Kidney glomerular epithelial cell (primary cell): ENCODE results near the gene STK4.

Source experiments
- DNase-seq: peaks from one replicate; lab custom pipeline; 2025; lab: John Stamatoyannopoulos, UW

The STK4 gene

GRCh38 chr20:44966030-44966961, at the start of gene STK4:
Gene STK4, plus strand, starts transcription at chr20:44966512. Its CDS starts 57 bp downstream, at chr20:44966569.
- peak; percentile 77 for DNase-seq

- DNase-seq = no peak
These were observed 49.7 kb upstream of the STK4 start for GRCh38 chr20:44916586-44916985.

GRCh38 chr20:44917399-44917798, 48.9 kb upstream of the STK4 start:
- DNase-seq = no peak

- no peak for DNase-seq
These were observed 48.0 kb upstream of the STK4 start for GRCh38 chr20:44918342-44918741.

DNA sequence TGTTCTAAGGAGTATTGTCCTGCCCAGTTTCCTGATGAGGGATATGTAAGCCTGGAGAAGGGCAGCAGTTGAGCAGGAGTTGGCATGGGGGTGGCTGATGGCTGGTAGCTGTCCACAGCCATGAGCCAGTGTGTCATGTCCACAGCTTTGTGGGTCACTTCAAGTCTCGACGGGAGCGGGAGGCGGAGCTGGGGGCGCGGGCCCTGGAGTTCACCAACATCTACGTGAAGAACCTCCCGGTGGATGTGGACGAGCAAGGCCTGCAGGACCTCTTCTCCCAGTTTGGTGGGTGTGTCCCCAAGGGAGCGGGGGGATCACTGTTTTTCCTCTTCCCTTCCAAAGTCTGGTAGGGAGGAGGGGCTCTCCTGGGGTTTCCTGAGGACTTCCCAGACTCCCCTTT, 47.6 kb upstream of the STK4 start:
- DNase-seq = no peak

GRCh38 chr20:44921447-44921846, 44.9 kb upstream of the STK4 start:
- no peak for DNase-seq

DNA sequence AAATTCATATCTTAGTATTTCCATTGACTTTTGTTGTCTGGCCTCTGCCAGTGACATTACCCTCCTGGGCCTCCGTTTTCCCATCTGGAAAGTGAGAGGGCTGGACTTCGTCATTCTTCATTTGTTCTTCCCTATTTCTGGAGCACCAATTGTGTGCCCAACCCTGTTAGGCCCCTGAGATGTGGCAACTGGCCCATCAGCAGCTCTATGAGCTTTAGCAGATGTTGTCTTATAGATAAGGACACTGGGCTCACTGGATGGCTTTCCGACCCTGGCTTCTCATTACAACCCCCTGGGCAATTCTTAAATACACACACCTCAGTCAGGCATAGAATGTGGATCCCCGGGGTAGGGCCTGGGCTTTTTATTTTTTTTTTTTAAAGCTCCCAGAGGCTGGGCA, 41.8 kb upstream of the STK4 start:
- DNase-seq = no peak

- DNase-seq = no peak
These were observed 37.7 kb upstream of the STK4 start for GRCh38 chr20:44928595-44928994.

GRCh38 chr20:44930517-44931168, 35.7 kb upstream of the STK4 start:
- no peak for DNase-seq

- DNase-seq = no peak
These were observed 34.4 kb upstream of the STK4 start for GRCh38 chr20:44931911-44932310.

DNA sequence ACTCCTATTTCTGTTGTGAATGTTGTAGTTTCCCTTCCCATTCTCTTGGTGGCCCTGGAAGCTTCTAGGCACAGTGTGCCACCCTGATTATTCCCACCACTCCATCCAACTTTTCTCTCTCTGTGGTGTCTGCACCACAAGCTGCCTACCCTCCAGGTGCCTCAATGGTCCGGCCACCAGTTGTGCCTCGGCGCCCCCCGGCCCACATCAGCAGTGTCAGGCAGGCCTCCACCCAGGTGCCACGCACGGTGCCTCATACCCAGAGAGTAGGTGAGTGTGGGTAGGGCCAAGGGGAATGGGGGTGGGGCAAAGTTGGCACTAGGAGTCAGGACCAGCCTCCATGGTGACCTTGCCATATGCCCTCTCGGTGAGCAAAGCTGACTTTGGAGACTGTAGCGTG, 33.4 kb upstream of the STK4 start:
- no peak for DNase-seq

GRCh38 chr20:44936510-44936909, 29.8 kb upstream of the STK4 start:
- DNase-seq = no peak

- DNase-seq = no peak
These were observed 27.7 kb upstream of the STK4 start for GRCh38 chr20:44938637-44939036.

DNA sequence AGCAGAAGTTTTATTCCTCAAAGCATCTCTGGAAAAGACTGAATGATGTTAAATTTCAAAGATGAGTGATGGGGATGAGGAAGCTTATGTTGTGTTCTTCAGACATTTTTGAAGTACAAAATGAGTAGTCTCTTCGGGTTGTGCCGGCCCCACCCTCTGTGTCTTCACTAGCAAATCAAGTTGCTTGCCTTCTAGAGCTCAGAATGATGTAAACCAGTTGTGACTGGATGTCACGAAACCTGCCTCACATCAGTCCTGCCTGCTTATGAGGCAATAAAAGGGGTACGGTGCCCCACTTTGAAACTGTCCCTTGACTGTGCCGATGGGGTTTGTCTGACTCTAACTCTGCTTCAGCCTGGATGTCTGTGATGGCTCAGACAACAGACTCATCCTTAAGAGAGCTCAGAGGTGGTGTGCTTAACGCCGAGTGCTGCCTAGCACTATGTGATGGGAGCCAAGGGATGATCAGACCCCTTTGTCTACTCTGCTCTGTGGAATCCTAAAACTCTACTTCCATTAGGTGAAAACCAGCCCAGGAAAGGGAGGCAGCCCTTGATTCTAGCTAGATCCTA, 25.1 kb upstream of the STK4 start:
- DNase-seq = no peak

DNA sequence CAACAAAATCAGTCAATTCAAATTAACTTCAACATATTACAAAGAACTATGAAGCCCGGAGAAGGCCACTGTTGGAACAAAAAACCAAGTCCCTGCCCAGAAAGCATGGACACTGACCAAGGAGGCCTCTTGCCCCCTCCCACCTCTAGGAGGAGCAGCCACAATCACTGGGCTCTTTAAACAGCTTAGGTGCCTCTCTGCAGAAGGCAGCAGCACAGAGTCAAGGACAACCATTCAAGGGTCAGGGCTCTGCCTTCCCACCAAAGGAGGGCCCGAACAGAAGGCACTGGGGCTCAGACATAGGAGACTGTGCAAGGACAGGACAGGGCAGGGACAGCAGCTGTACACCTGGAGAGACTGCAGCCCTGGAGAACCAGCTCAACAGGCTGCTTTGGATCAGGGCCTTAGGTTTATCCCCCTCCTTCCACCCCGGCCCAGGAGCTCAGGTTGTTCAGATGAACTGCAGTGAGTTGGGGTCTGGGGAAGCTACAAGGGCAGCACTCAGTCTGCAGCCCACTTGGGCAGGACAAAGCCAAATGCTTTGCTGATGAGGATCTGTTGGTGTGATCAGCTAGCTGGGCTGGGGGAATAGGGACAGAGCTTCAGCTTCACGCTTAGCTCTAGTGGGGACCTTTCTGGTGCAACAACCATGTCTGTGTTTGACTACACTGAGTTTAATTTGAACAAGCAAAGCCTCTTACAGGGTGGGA, 23.9 kb upstream of the STK4 start:
- no peak for DNase-seq

DNA sequence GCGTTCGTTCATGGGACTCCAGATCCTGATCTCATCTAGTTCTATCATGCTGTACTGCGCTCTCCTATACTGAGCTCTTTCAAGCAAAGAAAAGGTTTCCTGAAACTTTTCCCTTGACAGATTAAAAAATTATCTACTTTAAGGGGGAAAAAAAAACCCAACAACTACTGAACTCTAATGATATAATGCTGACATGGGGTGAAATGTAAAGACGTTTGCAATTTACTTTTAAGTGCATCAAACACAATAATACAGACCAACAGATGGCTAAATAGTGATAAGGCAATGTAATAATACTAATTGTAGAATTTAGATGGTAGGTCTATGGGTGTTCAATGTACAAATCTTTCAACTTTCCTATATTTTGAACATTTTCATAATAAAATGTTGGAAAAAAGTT, 22.5 kb upstream of the STK4 start:
- no peak for DNase-seq

DNA sequence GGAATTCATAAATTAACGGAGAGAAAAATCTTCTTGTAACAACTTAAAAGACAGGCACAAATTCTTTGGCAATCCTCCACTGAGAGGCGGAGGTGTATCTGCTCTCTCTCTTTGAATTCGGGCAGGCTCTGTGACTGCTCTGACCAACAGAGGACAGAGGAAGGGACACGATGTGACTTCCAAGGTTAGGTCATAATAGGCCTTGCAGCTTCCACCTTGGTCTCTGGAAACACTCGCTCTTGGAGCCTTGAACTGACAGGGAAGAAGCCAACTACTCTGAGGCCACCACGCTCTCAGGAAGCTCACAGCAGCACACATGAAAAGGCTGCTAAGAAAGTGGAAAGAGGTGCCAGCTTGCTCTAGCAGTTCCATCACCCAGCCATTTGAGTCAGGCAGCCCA, 21.1 kb upstream of the STK4 start:
- DNase-seq = no peak

GRCh38 chr20:44946271-44946852, 19.9 kb upstream of the STK4 start:
- no peak for DNase-seq

GRCh38 chr20:44948107-44948506, 18.2 kb upstream of the STK4 start:
- no peak for DNase-seq

DNA sequence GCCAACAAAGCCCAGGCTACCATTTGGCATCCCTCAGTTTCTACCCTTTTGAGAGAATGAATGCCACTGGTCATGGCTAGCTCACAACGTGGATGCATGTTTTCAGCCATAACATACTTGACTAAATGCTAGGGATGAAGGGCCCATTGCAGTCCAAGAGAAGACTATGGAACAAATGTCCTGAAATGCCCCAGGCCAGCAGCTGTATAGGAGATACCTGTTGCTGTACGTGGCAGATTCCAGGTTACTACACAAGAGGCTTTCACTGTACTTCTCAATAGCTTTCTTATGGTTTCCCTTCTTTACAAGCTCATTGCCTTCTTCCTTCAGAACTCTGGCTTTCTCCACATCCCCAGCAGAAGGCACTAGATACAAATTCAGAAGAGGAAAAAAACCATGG, 17.8 kb upstream of the STK4 start:
- DNase-seq = no peak

- DNase-seq = no peak
These were observed 15.9 kb upstream of the STK4 start for GRCh38 chr20:44950368-44950767.

GRCh38 chr20:44952731-44953130, 13.6 kb upstream of the STK4 start:
- no peak for DNase-seq
